Measurements from ENCODE around the gene PDK2.

PDK2 gene

DNA sequence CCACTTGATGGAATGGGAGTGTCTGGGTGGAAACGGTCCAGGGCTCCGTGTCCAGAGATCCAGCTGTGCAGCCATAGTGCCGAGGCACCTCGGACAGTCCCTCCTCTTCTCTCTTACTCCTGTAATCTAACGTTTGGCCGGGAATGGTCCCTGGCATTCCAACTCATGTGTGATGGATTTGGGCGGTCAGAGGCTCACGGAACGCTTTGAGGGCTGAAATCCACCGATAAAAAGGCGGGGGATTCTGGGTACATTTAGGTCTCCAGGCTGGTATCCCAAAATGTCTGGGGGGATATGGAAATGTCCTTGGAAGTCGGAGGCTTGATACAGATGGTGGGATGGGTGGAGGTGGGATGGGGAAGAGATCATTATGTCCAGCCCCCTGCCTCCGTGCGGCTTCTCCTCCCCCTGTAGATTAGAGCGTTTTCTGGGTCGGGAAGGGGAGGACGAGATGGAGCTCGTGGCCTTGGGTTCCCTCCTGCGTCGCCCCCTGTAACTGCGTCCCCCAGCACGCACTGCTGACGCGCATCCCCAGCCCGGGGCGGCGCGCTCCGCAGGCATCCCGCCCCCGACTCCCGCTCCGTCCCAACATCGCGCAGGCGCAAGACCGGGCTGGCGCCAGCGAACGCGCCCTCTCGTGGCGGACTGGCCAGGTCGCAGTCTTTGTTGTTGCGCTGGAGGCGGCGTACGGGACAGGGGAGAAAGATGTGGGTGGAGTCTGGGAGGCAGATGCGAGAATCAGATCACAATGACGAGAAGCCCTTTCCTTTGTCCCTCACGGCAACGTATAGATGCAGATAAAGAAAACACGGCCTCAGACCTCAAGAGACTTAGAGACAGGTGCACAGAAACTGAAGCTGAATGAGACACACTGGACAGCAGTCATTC, 66.1 kb downstream of the PDK2 start:
- H3K27me3 ChIP-seq (replicated peaks; ENCODE audit: control insufficient read depth, insufficient read depth, low read length), result no peaks in the 10 kb centered on the region
- H3K9me3 ChIP-seq (ENCODE audit: control insufficient read depth, low read length), result no peaks in the 10 kb centered on the region
- no peaks in the 10 kb centered on the region for H3K36me3 ChIP-seq (ENCODE audit: control insufficient read depth, insufficient read depth, low read length, severe bottlenecking)
- H3K9ac ChIP-seq (ENCODE audit: low read length), result peak overlapping the region; percentile 76
- peak overlapping the region; percentile 85 for H3K4me3 ChIP-seq (ENCODE audit: low read length)
- H3K4me1 ChIP-seq (ENCODE audit: control insufficient read depth, insufficient read depth, low read length), result peaks cover 13% of the 10 kb centered on the region
- peak; percentile 97 for DNase-seq (ENCODE audit: low read depth)

Data from adipocyte (in vitro differentiated cells).